Osteoblast (primary cell): Measurements from ENCODE around the gene PDHB. TPM values are rescaled to one million over a fixed set of nuclear protein-coding genes. Genes with fewer than 3 reads are reported as not detected.

Experiments
- DNase-seq: peaks from one replicate; pipeline ENCODE4 v3.0.0; 2011; ENCODE audit warnings: low spot score, mixed read lengths; ENCODE audit not compliant: insufficient read length; ENCODE audit errors: missing footprints
- H2AFZ ChIP-seq: 2 replicates; pipeline ENCODE4 v1.6.0; 2011; ENCODE audit warnings: mild to moderate bottlenecking, low read length
- H3K27ac ChIP-seq: 2 replicates; pipeline ENCODE4 v1.5.1; 2011; ENCODE audit warnings: mild to moderate bottlenecking, low read depth, low read length, moderate library complexity
- H3K27me3 ChIP-seq: 2 replicates; pipeline ENCODE4 v1.6.0; 2012; ENCODE audit warnings: mild to moderate bottlenecking, control low read depth, inconsistent platforms, low read length, moderate library complexity; ENCODE audit not compliant: insufficient read depth
- H3K36me3 ChIP-seq: 2 replicates; pipeline ENCODE4 v1.5.1; 2011; ENCODE audit warnings: mild to moderate bottlenecking, low read length, control low read depth, moderate library complexity; ENCODE audit not compliant: insufficient read depth
- H3K4me1 ChIP-seq: 2 replicates; pipeline ENCODE4 v1.5.1; 2011; ENCODE audit warnings: mild to moderate bottlenecking, low read length, control low read depth, moderate library complexity; ENCODE audit not compliant: insufficient read depth
- H3K4me2 ChIP-seq: 2 replicates; pipeline ENCODE4 v1.6.0; 2011; ENCODE audit warnings: mild to moderate bottlenecking, low read length; ENCODE audit not compliant: insufficient read depth
- H3K4me3 ChIP-seq: fragments of 200-600 bp; sonication (generic); 3 replicates; pipeline ENCODE4 v1.5.1; 2012; ENCODE audit warnings: mild to moderate bottlenecking, low read length, inconsistent platforms; ENCODE audit not compliant: insufficient read depth
- H3K79me2 ChIP-seq: 2 replicates; pipeline ENCODE4 v1.6.0; 2012; ENCODE audit warnings: mild to moderate bottlenecking, low read length, control low read depth, inconsistent platforms; ENCODE audit not compliant: insufficient read depth
- H3K9me3 ChIP-seq: 2 replicates; pipeline ENCODE4 v1.5.1; 2011; ENCODE audit warnings: low read depth, low read length, control low read depth
- H4K20me1 ChIP-seq: 2 replicates; pipeline ENCODE4 v1.6.0; 2012; ENCODE audit warnings: mild to moderate bottlenecking, low read length, control low read depth; ENCODE audit not compliant: insufficient read depth
- CTCF ChIP-seq: IDR thresholded peaks from 2 replicates; pipeline ENCODE4 v1.5.1; 2011; ENCODE audit warnings: mild to moderate bottlenecking, low read depth, low read length, moderate library complexity; ENCODE audit errors: extremely low read depth
- total RNA-seq: library from RNA; depleted of rRNA; stranded (reverse); fragments of >200 nt; gene quantifications from 2 replicates; pipeline ENCODE4 v1.2.3, GENCODE V29; 2012

PDHB gene
- total RNA-seq, 1 donor: 78.2 TPM

- H3K36me3 ChIP-seq: peaks cover 59% of the 10 kb centered on the region
- H2AFZ ChIP-seq: no peak overlapping the region
- no peak for DNase-seq
- peaks cover under 1% of the 10 kb centered on the region for H3K4me1 ChIP-seq
- no peaks in the 10 kb centered on the region for H3K79me2 ChIP-seq
- no peak overlapping the region for H3K4me2 ChIP-seq
- TF ChIP-seq CTCF: no peak
- no peaks in the 10 kb centered on the region for H3K27me3 ChIP-seq
- no peak overlapping the region for H3K4me3 ChIP-seq
- H4K20me1 ChIP-seq: no peaks in the 10 kb centered on the region
- H3K27ac ChIP-seq: no peak overlapping the region
- H3K9me3 ChIP-seq: no peaks in the 10 kb centered on the region
Measured at GRCh38 chr3:58398669-58399333, 34.8 kb downstream of the PDHB start.

- Histone ChIP-seq H3K79me2 (no peaks in the 10 kb centered on the region), H3K27ac (no peak overlapping the region), H3K4me3 (no peak overlapping the region), H4K20me1 (no peaks in the 10 kb centered on the region), H3K4me1 (peaks cover 13% of the 10 kb centered on the region), H3K4me2 (no peak overlapping the region), H2AFZ (no peak overlapping the region), H3K27me3 (no peaks in the 10 kb centered on the region), H3K9me3 (no peaks in the 10 kb centered on the region), H3K36me3 (peaks cover 52% of the 10 kb centered on the region)
- no peak for DNase-seq
- no peak for TF ChIP-seq CTCF
Measured at GRCh38 chr3:58394339-58394738, 39.3 kb downstream of the PDHB start.

GRCh38 chr3:58392181-58392580 lies 41.5 kb downstream of the PDHB start:
- Histone ChIP-seq H3K79me2 (peaks cover 6% of the 10 kb centered on the region), H3K27me3 (no peaks in the 10 kb centered on the region), H3K36me3 (peaks cover 32% of the 10 kb centered on the region), H3K4me1 (peaks cover 33% of the 10 kb centered on the region), H3K9me3 (no peaks in the 10 kb centered on the region), H4K20me1 (no peaks in the 10 kb centered on the region), H2AFZ (no peak overlapping the region), H3K27ac (no peak overlapping the region), H3K4me2 (no peak overlapping the region), H3K4me3 (no peak overlapping the region)
- TF ChIP-seq CTCF: no peak
- DNase-seq: no peak

GRCh38 chr3:58391156-58391865 lies 42.3 kb downstream of the PDHB start:
- Histone ChIP-seq H3K4me3 (no peak overlapping the region), H3K36me3 (peaks cover 23% of the 10 kb centered on the region), H3K4me1 (peaks cover 40% of the 10 kb centered on the region), H4K20me1 (no peaks in the 10 kb centered on the region), H3K27ac (peak overlapping the region; percentile 3), H3K9me3 (no peaks in the 10 kb centered on the region), H3K4me2 (no peak overlapping the region), H3K79me2 (peaks cover 6% of the 10 kb centered on the region), H3K27me3 (no peaks in the 10 kb centered on the region), H2AFZ (no peak overlapping the region)
- no peak for DNase-seq
- TF ChIP-seq CTCF: no peak
